ENCODE measurements around the gene CMTR1.

The CMTR1 gene

DNA sequence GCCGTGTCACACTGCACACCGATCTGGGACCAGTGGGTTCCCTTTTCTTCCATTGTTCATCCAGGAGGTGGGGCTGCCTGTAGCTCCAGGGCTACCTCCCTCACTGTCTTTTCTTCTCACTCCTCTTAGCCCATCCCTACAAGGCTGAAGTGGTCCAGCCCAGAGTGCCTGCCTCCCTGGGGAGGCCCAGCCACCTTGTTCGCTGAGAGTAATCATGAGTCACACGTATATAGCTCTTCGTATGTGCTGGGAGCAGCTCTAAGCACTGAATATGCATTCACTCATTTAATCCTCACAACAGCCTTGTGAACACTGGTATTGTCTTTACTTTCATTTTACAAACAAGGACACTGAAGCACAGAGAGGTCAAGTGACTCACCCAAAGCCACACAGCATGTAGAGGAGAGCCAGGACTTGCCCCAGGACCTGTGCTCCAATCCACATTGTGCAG lies 81.3 kb downstream of the CMTR1 start:
- no peak for DNase-seq (ENCODE audit: low spot score)

DNA sequence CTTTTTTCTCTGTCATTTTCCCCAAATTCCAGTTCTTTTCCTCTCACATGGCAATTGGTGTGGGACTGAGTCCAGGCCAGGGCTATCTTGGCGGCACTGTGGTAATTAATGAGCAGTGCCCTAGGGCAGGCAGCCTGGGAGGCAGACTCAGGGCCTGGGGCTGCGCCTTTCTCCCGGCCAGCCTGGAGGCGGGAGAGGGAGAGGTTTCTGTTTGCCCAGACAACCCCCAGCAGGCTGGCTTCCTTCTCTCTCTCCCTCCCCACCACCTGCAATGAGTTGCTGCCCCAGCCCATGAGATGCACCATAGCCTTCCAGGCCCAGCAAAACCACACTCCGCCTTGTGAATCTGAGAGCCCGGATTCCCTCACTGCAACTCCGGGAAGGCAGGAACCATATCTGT lies 81.8 kb downstream of the CMTR1 start:
- no peak for DNase-seq (ENCODE audit: low spot score)

DNA sequence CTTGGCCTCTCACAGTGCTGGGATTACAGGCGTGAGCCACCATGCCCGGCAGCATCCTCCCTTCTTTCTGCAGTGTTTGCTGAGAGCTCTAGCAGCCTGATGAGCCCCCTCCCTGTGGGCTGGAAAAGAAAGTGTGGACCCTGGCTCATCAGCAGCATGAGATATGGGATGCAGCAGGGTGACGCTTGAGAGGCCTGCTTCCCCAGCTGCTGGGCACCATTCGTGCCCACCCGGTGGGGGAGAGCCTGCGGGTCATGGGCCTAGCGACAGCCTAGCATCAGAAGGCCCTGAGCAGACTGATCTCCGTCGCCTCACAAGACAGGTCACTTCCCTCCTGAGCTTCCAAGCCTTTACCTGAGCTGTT lies 82.7 kb downstream of the CMTR1 start:
- no peak for DNase-seq (ENCODE audit: low spot score)

DNA sequence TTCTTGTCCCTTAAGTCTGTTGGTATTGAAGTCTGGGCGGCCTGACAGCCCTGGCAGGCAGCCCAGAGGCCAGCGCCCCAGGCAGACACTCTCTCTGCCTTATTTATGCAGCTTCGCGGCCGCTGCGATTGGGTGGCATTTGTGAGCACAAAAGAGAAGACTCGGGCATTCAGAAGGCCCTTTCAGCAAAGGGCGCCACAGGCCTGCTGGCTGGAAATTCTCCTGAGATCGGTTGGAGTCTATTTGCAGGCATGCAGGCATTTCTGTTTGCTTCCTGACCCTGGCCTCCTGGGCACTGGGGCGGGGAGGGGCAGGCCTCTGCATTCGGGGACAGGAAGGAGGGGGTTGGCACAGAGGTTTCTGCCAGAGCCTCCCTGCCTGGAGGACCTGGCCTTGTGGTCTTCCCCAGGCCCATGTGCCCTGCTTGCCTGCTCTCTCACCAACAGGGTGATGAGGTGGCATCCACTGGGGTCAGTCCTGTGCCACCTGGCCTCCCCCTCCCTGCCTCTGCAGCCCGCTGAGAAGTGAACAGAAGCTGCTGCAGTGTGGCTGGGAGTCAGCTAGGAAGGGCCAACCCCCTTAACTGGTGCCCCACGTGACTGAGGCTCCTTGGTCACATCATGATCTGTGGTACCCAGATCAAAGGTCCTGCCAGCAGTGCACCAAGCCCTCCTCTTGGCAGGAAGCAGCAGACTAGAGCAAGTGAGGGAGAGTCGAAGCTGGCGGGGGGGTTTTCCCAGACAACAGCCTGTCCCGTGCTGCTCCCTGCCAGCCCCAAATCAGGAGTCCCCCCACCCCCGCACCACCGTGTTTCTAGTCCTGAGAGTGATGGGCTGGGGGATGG lies 83.3 kb downstream of the CMTR1 start:
- peak; percentile 75 for DNase-seq (ENCODE audit: low spot score)

DNA sequence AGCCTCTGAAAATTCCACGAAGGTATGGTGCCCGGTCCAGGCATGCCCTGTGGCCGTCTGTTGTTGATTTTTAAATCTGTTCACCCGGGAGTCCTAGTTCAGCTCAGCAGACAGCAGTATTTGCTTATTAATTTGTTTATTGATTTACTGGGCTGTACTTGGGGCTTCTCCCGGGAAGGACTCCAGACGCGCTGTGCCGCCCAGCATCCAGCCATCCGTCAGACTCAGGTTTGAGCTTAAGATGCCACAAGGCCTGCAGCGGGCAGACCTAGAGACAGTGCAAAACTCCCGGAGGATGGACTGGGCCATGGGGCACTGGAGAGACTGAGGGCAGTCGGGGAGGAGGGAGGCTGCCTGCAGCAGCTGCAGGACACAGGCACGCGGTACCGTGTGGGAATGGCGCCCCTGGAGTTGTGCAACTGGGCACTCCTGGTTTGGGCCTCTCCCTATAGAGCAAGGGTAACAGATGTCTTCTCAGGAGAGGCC lies 83.9 kb downstream of the CMTR1 start:
- DNase-seq (ENCODE audit: low spot score): no peak

DNA sequence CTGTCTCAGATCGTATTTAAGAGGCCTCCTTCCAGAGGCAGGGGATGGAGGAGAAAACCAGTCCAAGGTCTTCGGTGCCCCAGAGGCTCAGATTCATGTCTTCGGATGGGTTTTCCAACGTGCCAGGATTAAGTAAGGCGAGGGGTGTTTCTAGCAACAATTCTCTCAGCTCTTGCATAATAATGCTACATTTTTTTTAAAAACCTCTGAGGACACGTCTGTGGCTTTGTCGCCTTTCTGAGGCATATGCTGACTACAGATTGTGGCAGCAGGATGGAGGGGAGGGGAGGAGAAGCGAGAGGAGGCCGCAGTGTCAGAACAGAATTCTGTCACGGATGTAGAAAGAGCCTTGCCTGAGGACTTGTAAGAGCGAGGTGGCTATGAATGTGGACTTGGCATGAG lies 84.4 kb downstream of the CMTR1 start:
- DNase-seq (ENCODE audit: low spot score): no peak

DNA sequence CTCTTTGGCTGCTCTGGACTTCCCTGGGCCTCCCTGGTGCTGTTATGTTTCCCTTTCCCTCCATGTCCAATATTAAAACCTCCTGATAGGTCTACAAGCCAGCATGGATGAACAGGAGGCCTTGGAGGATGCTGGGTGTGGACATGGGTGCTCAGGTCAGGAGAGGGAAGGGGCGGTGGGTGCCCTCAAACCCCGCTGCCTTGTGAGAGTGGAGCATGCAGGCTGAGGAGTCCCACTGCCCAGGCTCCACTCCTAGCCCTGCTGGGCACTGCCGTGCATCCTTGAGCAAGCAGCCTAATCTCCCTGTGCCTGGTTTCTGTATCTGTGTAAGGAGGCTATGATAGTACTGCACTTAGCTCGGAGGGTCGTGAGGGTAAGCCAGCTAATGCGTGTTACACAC lies 85.1 kb downstream of the CMTR1 start:
- no peak for DNase-seq (ENCODE audit: low spot score)

DNA sequence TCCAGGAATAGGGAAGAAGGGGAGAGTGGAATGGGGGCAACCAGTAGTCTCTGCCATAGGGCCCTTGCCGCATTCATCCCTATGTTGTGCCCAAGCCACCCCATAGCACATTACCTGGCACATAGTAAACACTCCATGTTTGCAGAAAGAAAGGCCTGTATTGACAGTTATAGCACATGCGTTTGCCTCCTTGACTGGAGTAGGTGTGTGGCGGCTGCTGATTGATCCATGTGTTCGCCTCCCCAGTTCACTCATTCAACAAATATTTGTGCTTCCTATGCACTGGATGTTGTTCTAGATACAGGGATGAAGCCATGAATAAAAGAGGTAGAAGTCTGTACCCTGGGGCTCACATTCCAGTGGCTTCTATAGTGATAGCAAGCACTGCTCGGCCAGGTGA lies 86.4 kb downstream of the CMTR1 start:
- no peak for DNase-seq (ENCODE audit: low spot score)

DNA sequence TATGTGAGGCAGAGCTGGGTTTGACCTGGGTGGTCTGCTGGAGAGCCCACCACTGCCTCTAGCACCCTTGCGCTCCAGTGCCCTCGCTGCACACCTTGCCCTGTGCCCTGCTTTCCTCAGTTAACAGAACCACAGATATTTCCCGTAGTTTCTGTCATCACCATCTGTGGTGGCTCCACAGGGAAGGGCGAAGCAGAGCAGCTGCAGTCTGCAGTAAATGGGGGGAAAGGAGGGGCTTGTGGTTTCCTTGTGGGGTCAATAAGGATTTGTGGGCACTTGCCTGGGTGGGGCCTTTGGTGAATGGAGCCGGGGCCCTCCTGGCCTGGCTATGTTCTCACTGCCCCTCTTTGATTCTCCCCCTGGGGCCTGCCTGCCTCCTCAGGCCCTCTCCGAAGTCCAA lies 87.9 kb downstream of the CMTR1 start:
- no peak for DNase-seq (ENCODE audit: low spot score)

DNA sequence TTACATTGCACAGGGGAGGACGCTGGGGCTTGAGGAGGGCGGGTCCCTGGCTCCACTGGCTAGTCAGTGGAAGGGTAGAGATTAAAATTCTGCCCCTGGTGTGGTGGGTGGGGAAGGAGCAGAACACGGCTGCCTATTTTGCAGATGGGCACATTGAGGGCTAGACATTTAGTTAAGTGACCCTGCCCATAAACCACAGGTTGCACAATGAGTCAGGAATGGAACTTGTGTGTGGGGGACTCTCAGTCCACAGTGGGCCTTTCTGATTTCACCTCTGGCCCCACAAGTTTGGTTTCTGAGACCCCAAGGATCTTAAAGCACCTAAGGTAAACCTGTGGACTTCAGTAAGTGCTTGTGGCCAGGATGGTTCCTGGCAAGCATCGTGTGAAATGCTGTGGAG lies 88.7 kb downstream of the CMTR1 start:
- DNase-seq (ENCODE audit: low spot score): no peak

DNA sequence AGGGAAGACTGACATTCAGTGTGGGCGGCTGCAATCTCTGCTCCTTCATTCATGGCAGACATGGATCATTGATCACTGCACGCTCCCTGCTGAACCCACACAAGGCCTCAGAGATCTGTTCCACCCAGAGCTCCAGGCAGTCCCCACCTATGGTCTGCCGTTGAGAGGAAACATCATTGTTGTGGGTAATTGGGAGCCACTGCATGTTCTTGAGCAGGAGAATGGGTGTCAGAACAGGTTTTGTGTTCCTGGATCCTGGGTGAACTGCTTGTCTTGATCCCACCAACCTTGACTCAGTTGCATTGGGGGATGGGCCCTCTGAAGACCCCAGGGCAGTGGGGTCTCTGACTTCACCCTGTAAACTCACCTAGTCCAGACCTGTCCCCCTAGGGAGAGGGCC lies 89.8 kb downstream of the CMTR1 start:
- no peak for DNase-seq (ENCODE audit: low spot score)

DNA sequence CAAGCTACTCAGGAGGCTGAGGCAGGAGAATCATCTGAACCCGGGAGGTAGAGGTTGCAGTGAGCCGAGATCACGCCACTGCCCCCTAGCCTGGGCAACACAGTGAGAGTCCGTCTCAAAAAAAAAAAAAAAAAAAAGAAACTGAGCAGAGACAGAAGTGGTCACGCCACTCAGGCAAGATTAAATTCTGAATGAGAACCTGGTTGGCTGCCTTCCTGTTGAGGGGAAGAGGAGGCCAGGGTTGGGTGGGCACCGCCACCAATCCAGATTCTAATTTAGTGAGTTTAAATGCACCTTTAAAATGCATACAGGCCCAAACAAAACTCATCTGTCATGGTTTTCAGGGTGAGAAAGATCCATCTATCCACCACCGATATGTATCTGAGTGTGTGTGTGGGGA lies 90.4 kb downstream of the CMTR1 start:
- no peak for DNase-seq (ENCODE audit: low spot score)

DNA sequence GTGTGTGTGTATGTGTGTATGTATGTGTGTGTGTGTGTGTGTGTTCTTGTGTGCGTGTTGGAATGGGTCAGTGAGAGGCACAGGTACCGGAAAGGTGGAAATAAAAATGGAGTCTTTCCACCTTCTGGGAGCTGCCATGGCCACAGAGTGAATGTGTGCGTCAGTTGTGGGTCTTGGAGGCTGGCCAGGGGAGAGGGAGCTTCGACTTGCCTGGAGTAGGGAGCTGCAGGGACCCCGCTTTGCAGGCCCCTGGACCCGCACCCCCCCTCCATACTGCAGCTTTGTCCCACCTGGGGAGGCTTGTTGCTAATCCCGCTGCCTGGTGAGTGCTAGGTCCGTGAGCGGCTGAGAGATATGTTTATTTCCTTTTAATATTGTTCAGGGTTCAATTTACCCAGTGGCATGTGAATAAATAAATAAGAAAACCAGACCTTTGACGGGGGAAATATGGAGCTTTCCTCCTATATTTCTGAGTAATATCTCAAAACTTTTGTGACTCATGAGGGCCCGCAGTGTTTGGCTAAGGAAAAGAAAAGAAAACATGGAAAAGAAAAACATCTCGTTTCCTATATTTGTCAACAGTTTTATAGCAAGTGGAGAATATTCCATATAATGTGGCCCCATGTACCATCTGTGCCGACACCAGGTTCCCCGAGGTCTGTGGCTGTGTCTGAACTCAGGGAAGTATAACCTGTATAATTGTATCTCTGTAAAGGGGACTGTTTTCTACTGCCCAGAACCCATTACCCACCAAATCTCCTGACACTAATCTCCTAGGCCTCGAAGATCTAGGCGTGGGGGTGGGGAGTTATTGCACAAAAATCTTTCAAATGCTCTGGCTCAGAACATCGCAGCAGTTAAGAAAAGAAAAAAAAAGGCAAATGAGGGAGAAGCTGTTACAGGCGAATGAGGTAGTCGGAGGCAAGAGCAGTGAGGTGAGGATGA lies 91.3 kb downstream of the CMTR1 start:
- DNase-seq (ENCODE audit: low spot score): no peak

DNA sequence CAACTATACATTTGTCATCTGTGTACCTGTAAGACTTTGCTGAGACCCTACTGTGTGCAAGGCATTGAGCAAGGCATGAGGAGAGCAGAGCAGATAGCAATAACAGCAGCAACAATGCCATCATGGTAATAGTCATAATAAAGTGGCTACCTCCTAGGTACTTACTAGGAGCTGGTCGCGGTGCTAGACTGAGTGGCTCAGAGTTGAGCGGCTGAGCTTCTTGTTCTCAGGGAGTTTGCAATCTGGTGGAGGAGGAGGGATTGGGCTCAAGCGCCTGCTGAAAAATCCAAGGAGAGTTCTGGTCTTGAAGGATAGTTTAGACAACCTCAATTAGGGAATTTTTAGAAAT lies 91.9 kb downstream of the CMTR1 start:
- DNase-seq (ENCODE audit: low spot score): no peak

DNA sequence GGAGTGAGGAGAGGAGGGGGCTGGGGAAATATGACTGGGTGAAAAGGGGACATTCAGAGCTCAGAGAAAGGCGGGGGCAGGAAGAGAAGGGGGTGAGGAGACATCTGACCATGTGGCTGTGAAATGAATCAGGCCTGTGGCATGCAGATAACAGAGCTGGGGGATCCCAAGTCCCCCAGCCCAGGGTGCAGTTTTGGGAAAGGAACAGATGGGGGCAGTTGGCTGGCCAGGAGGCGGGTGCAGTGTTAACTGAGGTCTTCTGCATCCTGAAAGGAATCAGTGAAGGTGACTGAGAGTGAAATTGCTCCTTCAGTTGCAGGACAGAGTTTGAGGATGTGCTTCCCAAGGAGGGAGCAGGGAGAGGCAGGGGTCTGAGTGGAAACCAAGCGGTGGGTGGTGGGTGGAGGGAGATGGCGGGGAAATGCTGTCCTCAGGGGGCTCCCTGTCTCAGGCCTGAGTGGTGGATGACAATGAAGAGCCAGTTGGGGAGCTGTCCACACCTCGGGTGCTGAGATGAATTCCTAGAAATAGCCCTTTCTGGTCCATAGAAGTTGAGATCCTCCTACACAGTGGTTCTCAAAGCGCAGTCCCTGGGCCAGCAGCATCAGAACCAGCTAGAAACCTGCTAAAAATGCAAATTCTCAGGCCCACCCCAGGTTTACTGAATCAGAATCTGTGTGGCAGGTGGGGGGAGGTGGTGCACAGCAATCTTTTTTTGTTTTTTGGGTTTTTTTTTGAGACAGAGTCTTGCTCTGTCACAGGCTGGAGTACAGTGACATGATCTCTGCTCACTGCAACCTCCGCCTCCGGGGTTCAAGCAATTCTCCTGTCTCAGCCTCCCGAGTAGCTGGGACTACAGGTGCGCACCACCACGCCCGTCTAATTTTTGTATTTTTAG lies 92.7 kb downstream of the CMTR1 start:
- no peak for DNase-seq (ENCODE audit: low spot score)

DNA sequence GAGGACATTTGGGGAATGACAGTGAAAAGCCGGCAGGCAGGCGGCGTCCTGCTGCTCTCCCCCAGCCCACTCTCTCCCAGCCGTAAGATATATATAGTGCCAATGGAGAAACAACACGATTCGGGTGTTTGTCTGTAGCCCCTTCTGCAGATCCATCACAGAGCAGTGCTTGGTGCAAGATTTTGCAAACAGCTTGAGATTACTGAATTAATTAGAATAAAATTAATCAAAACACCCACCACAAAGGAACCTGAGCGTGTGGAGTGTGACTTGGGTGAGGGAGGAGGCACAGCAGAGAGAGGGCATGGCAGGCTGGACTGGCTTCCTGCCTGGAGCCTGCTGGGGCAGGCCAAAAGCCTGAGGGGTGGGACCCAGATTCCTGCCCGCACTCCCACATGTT lies 95.5 kb downstream of the CMTR1 start:
- DNase-seq (ENCODE audit: low spot score): no peak

DNA sequence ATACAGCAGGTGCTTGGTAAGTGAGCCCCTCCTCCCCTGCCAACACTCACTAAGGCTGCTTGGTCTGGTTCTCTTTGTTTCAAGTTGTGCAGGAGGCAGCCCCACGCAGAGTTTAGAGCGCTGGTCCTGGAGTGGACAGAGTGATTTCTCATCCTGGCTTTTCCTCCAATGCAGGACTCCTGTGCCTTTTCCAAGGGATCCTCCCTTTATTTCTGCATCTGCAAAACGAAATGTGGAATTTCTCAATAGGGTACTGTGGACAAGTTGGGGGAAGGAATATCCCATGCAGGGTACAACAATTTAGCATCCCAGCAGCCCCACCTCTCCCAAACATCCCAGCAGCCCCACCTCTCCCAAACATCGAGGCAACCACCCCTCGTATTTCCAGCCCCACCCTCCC lies 97.3 kb downstream of the CMTR1 start:
- no peak for DNase-seq (ENCODE audit: low spot score)

DNA sequence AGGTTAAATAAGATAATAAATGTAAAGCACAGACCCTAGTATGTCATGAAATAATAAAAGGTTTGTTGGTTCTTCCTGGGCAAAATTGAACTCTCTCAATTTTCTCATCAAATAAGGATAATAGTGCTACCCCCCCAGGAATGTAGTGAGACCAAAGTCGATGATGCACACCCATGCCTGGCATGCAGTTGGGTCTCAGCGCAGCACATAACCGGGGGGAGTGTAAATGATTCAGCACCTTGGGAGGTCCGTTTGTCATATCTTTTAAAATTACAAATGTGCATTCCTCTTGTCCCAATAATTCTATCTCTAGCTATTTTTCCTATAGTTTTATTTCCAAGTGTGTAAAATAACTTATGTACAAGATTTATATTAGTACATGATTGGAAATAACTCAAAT lies 98.0 kb downstream of the CMTR1 start:
- DNase-seq (ENCODE audit: low spot score): no peak

Measured in globus pallidus (tissue), 1 donor.